Stomach (tissue), 4 donors: ENCODE data around the gene PON1.

Source experiments
- EP300 ChIP-seq: sonication (generic); formaldehyde crosslinking; IDR thresholded peaks from one replicate; pipeline ENCODE4 v1.6.1; 2017; ENCODE audit warnings: antibody characterized with exemption
- POLR2A ChIP-seq, 4 donors: fragments of 450-650 bp; IDR thresholded peaks; one replicate each; pipeline ENCODE4 v1.6.1; 2016; ENCODE audit warnings: antibody characterized with exemption in 4 of 4, control low read depth in 2 of 4, mild to moderate bottlenecking in 1 of 4, moderate library complexity in 1 of 4
- POLR2AphosphoS5 ChIP-seq, 3 donors: sonication (generic); formaldehyde crosslinking; IDR thresholded peaks; one replicate each; pipeline ENCODE4 v1.6.1; 2016; ENCODE audit warnings: antibody characterized with exemption in 3 of 3
- TF ChIP-seq, protein P1 (sequence below), 7 experiments: fragments of 450-650 bp in 4 of 7; fragments of 200-600 bp in 3 of 7; sonication (generic) in 3 of 7; IDR thresholded peaks; one replicate each; pipeline ENCODE4 v1.5.1; 2016 to 2019; ENCODE audit warnings: antibody characterized with exemption in 7 of 7, control low read depth in 2 of 7, mild to moderate bottlenecking in 1 of 7

GRCh38 chr7:95303013-95303905 lies 21.1 kb downstream of the PON1 start:
- TF ChIP-seq POLR2A (IDR thresholded peaks at IDR 0.05) (no peak), EP300 (no peak), POLR2AphosphoS5 (IDR thresholded peaks at IDR 0.05) (no peak)
- TF ChIP-seq, protein P1, sequence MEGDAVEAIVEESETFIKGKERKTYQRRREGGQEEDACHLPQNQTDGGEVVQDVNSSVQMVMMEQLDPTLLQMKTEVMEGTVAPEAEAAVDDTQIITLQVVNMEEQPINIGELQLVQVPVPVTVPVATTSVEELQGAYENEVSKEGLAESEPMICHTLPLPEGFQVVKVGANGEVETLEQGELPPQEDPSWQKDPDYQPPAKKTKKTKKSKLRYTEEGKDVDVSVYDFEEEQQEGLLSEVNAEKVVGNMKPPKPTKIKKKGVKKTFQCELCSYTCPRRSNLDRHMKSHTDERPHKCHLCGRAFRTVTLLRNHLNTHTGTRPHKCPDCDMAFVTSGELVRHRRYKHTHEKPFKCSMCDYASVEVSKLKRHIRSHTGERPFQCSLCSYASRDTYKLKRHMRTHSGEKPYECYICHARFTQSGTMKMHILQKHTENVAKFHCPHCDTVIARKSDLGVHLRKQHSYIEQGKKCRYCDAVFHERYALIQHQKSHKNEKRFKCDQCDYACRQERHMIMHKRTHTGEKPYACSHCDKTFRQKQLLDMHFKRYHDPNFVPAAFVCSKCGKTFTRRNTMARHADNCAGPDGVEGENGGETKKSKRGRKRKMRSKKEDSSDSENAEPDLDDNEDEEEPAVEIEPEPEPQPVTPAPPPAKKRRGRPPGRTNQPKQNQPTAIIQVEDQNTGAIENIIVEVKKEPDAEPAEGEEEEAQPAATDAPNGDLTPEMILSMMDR (IDR thresholded peaks at IDR 0.05), result no peak
